ENCODE data around the gene ELF1.

ELF1 gene

GRCh38 chr13:41018602-41018948 is 541 bp downstream of the ELF1 start:
- no peaks in the 10 kb centered on the region for H3K27me3 ChIP-seq (ENCODE audit: low read length)
- H3K27ac ChIP-seq (ENCODE audit: low read depth, low read length) = peak overlapping the region; percentile 98
- H4K20me1 ChIP-seq (ENCODE audit: low read depth, low read length) = peaks cover 11% of the 10 kb centered on the region; the same call in 1 of the 2 replicates
- H3K79me2 ChIP-seq (ENCODE audit: insufficient read depth, low read length) = peaks cover 98% of the 10 kb centered on the region
- H3K36me3 ChIP-seq (ENCODE audit: low read length) = peaks cover 32% of the 10 kb centered on the region
- TF ChIP-seq EZH2phosphoT487 (conservative IDR thresholded peaks at IDR 0.05; ENCODE audit: low read length) = no peak
- no peaks in the 10 kb centered on the region for H3K9me2 ChIP-seq (replicated peaks; ENCODE audit: insufficient read depth, low read length)
- H3K9ac ChIP-seq (ENCODE audit: low read length) = peak overlapping the region; percentile 83
- H3K4me2 ChIP-seq (ENCODE audit: low read depth, low read length, poor library complexity, severe bottlenecking) = peak overlapping the region; percentile 99
- peaks cover 54% of the 10 kb centered on the region for H3F3A ChIP-seq (ENCODE audit: insufficient read depth)
- H2AFZ ChIP-seq (ENCODE audit: low read depth, low read length, severe bottlenecking) = no peak overlapping the region
- no peaks in the 10 kb centered on the region for H3K9me3 ChIP-seq (ENCODE audit: insufficient read depth, low read length)
- H3K4me3 ChIP-seq (ENCODE audit: insufficient read depth, low read length, poor library complexity, severe bottlenecking) = peak overlapping the region; percentile 86

GRCh38 chr13:41017817-41018601 is 1.1 kb downstream of the ELF1 start:
- H3K9ac ChIP-seq (ENCODE audit: low read length) = peak overlapping the region; percentile 83
- no peaks in the 10 kb centered on the region for H3K9me2 ChIP-seq (replicated peaks; ENCODE audit: insufficient read depth, low read length)
- H3K9me3 ChIP-seq (ENCODE audit: insufficient read depth, low read length) = no peaks in the 10 kb centered on the region
- H3K27me3 ChIP-seq (ENCODE audit: low read length) = no peaks in the 10 kb centered on the region
- H3K27ac ChIP-seq (ENCODE audit: low read depth, low read length) = peak overlapping the region; percentile 98
- peak overlapping the region; percentile 99 for H3K4me2 ChIP-seq (ENCODE audit: low read depth, low read length, poor library complexity, severe bottlenecking)
- H3K4me3 ChIP-seq (ENCODE audit: insufficient read depth, low read length, poor library complexity, severe bottlenecking) = peak overlapping the region; percentile 86
- H3K36me3 ChIP-seq (ENCODE audit: low read length) = peaks cover 38% of the 10 kb centered on the region
- TF ChIP-seq EZH2phosphoT487 (conservative IDR thresholded peaks at IDR 0.05; ENCODE audit: low read length) = no peak
- TF ChIP-seq, protein P1, sequence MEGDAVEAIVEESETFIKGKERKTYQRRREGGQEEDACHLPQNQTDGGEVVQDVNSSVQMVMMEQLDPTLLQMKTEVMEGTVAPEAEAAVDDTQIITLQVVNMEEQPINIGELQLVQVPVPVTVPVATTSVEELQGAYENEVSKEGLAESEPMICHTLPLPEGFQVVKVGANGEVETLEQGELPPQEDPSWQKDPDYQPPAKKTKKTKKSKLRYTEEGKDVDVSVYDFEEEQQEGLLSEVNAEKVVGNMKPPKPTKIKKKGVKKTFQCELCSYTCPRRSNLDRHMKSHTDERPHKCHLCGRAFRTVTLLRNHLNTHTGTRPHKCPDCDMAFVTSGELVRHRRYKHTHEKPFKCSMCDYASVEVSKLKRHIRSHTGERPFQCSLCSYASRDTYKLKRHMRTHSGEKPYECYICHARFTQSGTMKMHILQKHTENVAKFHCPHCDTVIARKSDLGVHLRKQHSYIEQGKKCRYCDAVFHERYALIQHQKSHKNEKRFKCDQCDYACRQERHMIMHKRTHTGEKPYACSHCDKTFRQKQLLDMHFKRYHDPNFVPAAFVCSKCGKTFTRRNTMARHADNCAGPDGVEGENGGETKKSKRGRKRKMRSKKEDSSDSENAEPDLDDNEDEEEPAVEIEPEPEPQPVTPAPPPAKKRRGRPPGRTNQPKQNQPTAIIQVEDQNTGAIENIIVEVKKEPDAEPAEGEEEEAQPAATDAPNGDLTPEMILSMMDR (IDR thresholded peaks at IDR 0.05; ENCODE audit: insufficient read depth, low read length, poor library complexity, severe bottlenecking) = no peak
- no peak overlapping the region for H2AFZ ChIP-seq (ENCODE audit: low read depth, low read length, severe bottlenecking)
- H3F3A ChIP-seq (ENCODE audit: insufficient read depth) = peaks cover 56% of the 10 kb centered on the region
- peaks cover 98% of the 10 kb centered on the region for H3K79me2 ChIP-seq (ENCODE audit: insufficient read depth, low read length)
- peaks cover 15% of the 10 kb centered on the region; the same call in 1 of the 2 replicates for H4K20me1 ChIP-seq (ENCODE audit: low read depth, low read length)

- Histone ChIP-seq H3K4me3 (ENCODE audit: insufficient read depth, low read length, poor library complexity, severe bottlenecking) (peak overlapping the region; percentile 86), H3K9me3 (ENCODE audit: insufficient read depth, low read length) (no peaks in the 10 kb centered on the region), H3K4me2 (ENCODE audit: low read depth, low read length, poor library complexity, severe bottlenecking) (peak overlapping the region; percentile 99), H3K27ac (ENCODE audit: low read depth, low read length) (peak overlapping the region; percentile 98), H4K20me1 (ENCODE audit: low read depth, low read length) (peaks cover 15% of the 10 kb centered on the region; the same call in 1 of the 2 replicates), H3K9me2 (replicated peaks; ENCODE audit: insufficient read depth, low read length) (no peaks in the 10 kb centered on the region), H2AFZ (ENCODE audit: low read depth, low read length, severe bottlenecking) (no peak overlapping the region), H3K9ac (ENCODE audit: low read length) (peak overlapping the region; percentile 83), H3K27me3 (ENCODE audit: low read length) (no peaks in the 10 kb centered on the region), H3F3A (ENCODE audit: insufficient read depth) (peaks cover 64% of the 10 kb centered on the region), H3K36me3 (ENCODE audit: low read length) (peaks cover 42% of the 10 kb centered on the region), H3K79me2 (ENCODE audit: insufficient read depth, low read length) (peaks cover 98% of the 10 kb centered on the region)
- TF ChIP-seq EZH2phosphoT487 (conservative IDR thresholded peaks at IDR 0.05; ENCODE audit: low read length) = no peak
- TF ChIP-seq, protein P1 (IDR thresholded peaks at IDR 0.05; ENCODE audit: insufficient read depth, low read length, poor library complexity, severe bottlenecking) = no peak
Measured at GRCh38 chr13:41017159-41017558, 2.0 kb downstream of the ELF1 start.

DNA sequence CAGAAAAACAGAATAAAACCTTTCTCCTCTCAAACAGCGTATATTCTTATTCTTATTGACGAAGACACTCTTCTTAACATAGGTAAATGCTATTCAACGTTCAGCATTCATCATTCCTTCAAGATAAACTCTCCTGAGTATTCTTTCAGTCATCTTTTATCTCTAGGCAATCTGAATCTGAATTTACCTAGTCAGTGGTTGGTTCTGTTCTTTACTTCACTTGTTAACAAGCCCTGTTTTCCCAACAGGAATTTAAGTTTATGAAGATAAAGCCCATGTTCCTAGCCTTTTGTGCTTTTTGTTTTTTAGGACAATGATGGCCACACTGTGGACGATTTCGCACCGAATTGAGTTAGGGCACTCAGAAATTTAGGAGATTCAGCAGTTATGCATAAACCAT is 3.2 kb downstream of the ELF1 start:
- Histone ChIP-seq H3K9me3 (ENCODE audit: insufficient read depth, low read length) (no peaks in the 10 kb centered on the region), H2AFZ (ENCODE audit: low read depth, low read length, severe bottlenecking) (no peak overlapping the region), H3K36me3 (ENCODE audit: low read length) (peaks cover 42% of the 10 kb centered on the region), H3K4me2 (ENCODE audit: low read depth, low read length, poor library complexity, severe bottlenecking) (peak overlapping the region; percentile 99), H3K27me3 (ENCODE audit: low read length) (no peaks in the 10 kb centered on the region), H3K4me3 (ENCODE audit: insufficient read depth, low read length, poor library complexity, severe bottlenecking) (peak overlapping the region; percentile 60), H4K20me1 (ENCODE audit: low read depth, low read length) (peaks cover 15% of the 10 kb centered on the region; the same call in 1 of the 2 replicates), H3K79me2 (ENCODE audit: insufficient read depth, low read length) (peaks cover 98% of the 10 kb centered on the region), H3K9me2 (replicated peaks; ENCODE audit: insufficient read depth, low read length) (no peaks in the 10 kb centered on the region), H3F3A (ENCODE audit: insufficient read depth) (peaks cover 76% of the 10 kb centered on the region), H3K27ac (ENCODE audit: low read depth, low read length) (peak overlapping the region; percentile 98), H3K9ac (ENCODE audit: low read length) (peak overlapping the region; percentile 83)
- no peak for TF ChIP-seq EZH2phosphoT487 (conservative IDR thresholded peaks at IDR 0.05; ENCODE audit: low read length)
- TF ChIP-seq, protein P1 (IDR thresholded peaks at IDR 0.05; ENCODE audit: insufficient read depth, low read length, poor library complexity, severe bottlenecking) = no peak

All from SU-DHL-6 (cell line).